Activated T-helper 2 cell treated with anti-CD3 and anti-CD28 coated beads, Interferon-gamma antibody, Interleukin-2, Interleukin-4, amounts not matched to agents 10 μg/mL and 5 μg/mL and 100 μg/mL, durations not matched to agents 14 hours and 24 hours and 36 hours (primary cell): ENCODE measurements around the gene ZNF808. TPM values are rescaled to one million over a fixed set of nuclear protein-coding genes. Genes with fewer than 3 reads are reported as not detected.

Experiments
- total RNA-seq: library from RNA; stranded (reverse); gene quantifications from 2 replicates; pipeline ENCODE4 v1.2.3, GENCODE V29; 2022

ZNF808 gene
- total RNA-seq, 1 donor from 2014 or later, result 20.7 TPM

Other genes starting within 250 kb of the ZNF808 start
- gene ZNF480, start 230.5 kb upstream of the ZNF808 start, total RNA-seq, result 3.2 and 3.6 TPM in 2 replicates
- gene ZNF610, start 191.4 kb upstream of the ZNF808 start, total RNA-seq, result 0.50 and 1.1 TPM in 2 replicates
- 8.1 and 10.0 TPM in 2 replicates for gene ZNF880, start 157.7 kb upstream of the ZNF808 start, total RNA-seq
- gene ZNF528, start 129.8 kb upstream of the ZNF808 start, total RNA-seq, result 5.2 and 5.5 TPM in 2 replicates
- gene ZNF534, start 98.5 kb upstream of the ZNF808 start, total RNA-seq, result not detected in 2 replicates
- 0.21 and 0.30 TPM in 2 replicates for gene ZNF578, start 74.1 kb upstream of the ZNF808 start, total RNA-seq
- 17.1 and 17.8 TPM in 2 replicates for gene ZNF701, start 42.6 kb downstream of the ZNF808 start, total RNA-seq
- gene ZNF83, start 110.7 kb downstream of the ZNF808 start, total RNA-seq, result 23.1 and 24.1 TPM in 2 replicates
- 15.6 and 17.3 TPM in 2 replicates for gene ZNF611, start 207.4 kb downstream of the ZNF808 start, total RNA-seq